GM21825 (cell line): Measurements from ENCODE around the gene LEMD1.
A peak's percentile ranks its signal among the peaks of the same experiment; 100 is the strongest.

Experiments
- ATAC-seq: cut with Tn5 transposase; IDR thresholded peaks from one replicate; pipeline ENCODE4 v1.9.1; 2021; ENCODE audit warnings: mild to moderate bottlenecking, moderate library complexity; ENCODE audit not compliant: unreplicated experiment

Gene LEMD1

GRCh38 chr1:205356440-205357139 lies 65.3 kb downstream of the LEMD1 start, which contains the start of gene KLHDC8A:
TSS of gene KLHDC8A (minus strand) at chr1:205356922. CDS start at chr1:205343604, 13,318 bp downstream.
- no peak for ATAC-seq

GRCh38 chr1:205355075-205355453 lies 66.8 kb downstream of the LEMD1 start:
- ATAC-seq = no peak

- no peak for ATAC-seq
These were observed 67.4 kb downstream of the LEMD1 start for GRCh38 chr1:205354259-205355074.

- no peak for ATAC-seq
These were observed 68.2 kb downstream of the LEMD1 start for GRCh38 chr1:205353612-205354011.

GRCh38 chr1:205353191-205353590 lies 68.7 kb downstream of the LEMD1 start:
- ATAC-seq = no peak

GRCh38 chr1:205351984-205352713 lies 69.7 kb downstream of the LEMD1 start:
- ATAC-seq = no peak

GRCh38 chr1:205350691-205351141 lies 71.1 kb downstream of the LEMD1 start:
- no peak for ATAC-seq

- ATAC-seq = no peak
These were observed 71.7 kb downstream of the LEMD1 start for GRCh38 chr1:205350124-205350523.

- ATAC-seq = no peak
These were observed 73.0 kb downstream of the LEMD1 start for GRCh38 chr1:205348554-205349487.

GRCh38 chr1:205346956-205347574 lies 74.8 kb downstream of the LEMD1 start:
- no peak for ATAC-seq

GRCh38 chr1:205345761-205346160 lies 76.1 kb downstream of the LEMD1 start:
- ATAC-seq = no peak

- ATAC-seq = no peak
These were observed 77.6 kb downstream of the LEMD1 start for GRCh38 chr1:205344066-205344928.

- ATAC-seq = no peak
These were observed 78.3 kb downstream of the LEMD1 start for GRCh38 chr1:205343431-205344065.

GRCh38 chr1:205342986-205343385 lies 78.9 kb downstream of the LEMD1 start:
- no peak for ATAC-seq

- no peak for ATAC-seq
These were observed 81.2 kb downstream of the LEMD1 start for GRCh38 chr1:205340676-205341075.

- ATAC-seq = peak; percentile 70
These were observed 82.1 kb downstream of the LEMD1 start for GRCh38 chr1:205339717-205340116.

GRCh38 chr1:205339197-205339702 lies 82.6 kb downstream of the LEMD1 start:
- ATAC-seq = no peak

- no peak for ATAC-seq
These were observed 83.8 kb downstream of the LEMD1 start for GRCh38 chr1:205338011-205338410.
